ENCODE results near the gene ZRANB3.
A peak's percentile ranks its signal among the peaks of the same experiment; 100 is the strongest.
"Not testable (repeated sequence)": the region's sequence is repeated elsewhere in the genome, so short reads cannot be mapped to it uniquely, and the experiment has no call there.

The ZRANB3 gene

GRCh38 chr2:135320465-135321355, 210.3 kb downstream of the ZRANB3 start:
- DNase-seq: no peak

GRCh38 chr2:135318808-135319207, 212.2 kb downstream of the ZRANB3 start:
- DNase-seq: no peak

GRCh38 chr2:135317375-135317774, 213.6 kb downstream of the ZRANB3 start:
- no peak for DNase-seq

- no peak for DNase-seq
Measured at GRCh38 chr2:135311962-135312361, 219.1 kb downstream of the ZRANB3 start.

GRCh38 chr2:135311268-135311667, 219.8 kb downstream of the ZRANB3 start:
- DNase-seq: no peak

- DNase-seq: no peak
Measured at GRCh38 chr2:135304694-135305093, 226.3 kb downstream of the ZRANB3 start.

- peak; percentile 90 to 95 for DNase-seq
Measured at GRCh38 chr2:135299658-135300244, 231.3 kb downstream of the ZRANB3 start.

- no peak for DNase-seq
Measured at GRCh38 chr2:135299165-135299564, 231.9 kb downstream of the ZRANB3 start.

GRCh38 chr2:135287121-135287520, 243.9 kb downstream of the ZRANB3 start:
- not testable (repeated sequence) for DNase-seq

GRCh38 chr2:135285391-135285790, 245.6 kb downstream of the ZRANB3 start:
- no peak for DNase-seq

- no peak for DNase-seq
Measured at GRCh38 chr2:135281379-135281778, 249.6 kb downstream of the ZRANB3 start.

- peak in 1 of 2 experiments; percentile 14 for DNase-seq
Measured at GRCh38 chr2:135279209-135279608, 251.8 kb downstream of the ZRANB3 start.

- DNase-seq: no peak
Measured at GRCh38 chr2:135276525-135276924, 254.5 kb downstream of the ZRANB3 start.

- no peak for DNase-seq
Measured at GRCh38 chr2:135271006-135271405, 260.0 kb downstream of the ZRANB3 start.

- no peak for DNase-seq
Measured at GRCh38 chr2:135265960-135266490, 265.0 kb downstream of the ZRANB3 start.

- no peak for DNase-seq
Measured at GRCh38 chr2:135259123-135259522, 271.9 kb downstream of the ZRANB3 start.

GRCh38 chr2:135258193-135258592, 272.8 kb downstream of the ZRANB3 start:
- DNase-seq: peak in 1 of 2 experiments; percentile 23

- no peak for DNase-seq
Measured at GRCh38 chr2:135257383-135258090, 273.5 kb downstream of the ZRANB3 start.

GRCh38 chr2:135256531-135257260, 274.3 kb downstream of the ZRANB3 start:
- no peak for DNase-seq

- DNase-seq: peak; percentile 52 to 57
Measured at GRCh38 chr2:135255208-135255607, 275.8 kb downstream of the ZRANB3 start.

- no peak for DNase-seq
Measured at GRCh38 chr2:135252805-135253458, 278.1 kb downstream of the ZRANB3 start.

- DNase-seq: no peak
Measured at GRCh38 chr2:135248611-135249010, 282.4 kb downstream of the ZRANB3 start.

Measured in Kasumi-1 (cell line).